Progenitor cell of endocrine pancreas (in vitro differentiated cells): ENCODE measurements around the gene KRTAP10-10. TPM values are rescaled to one million over a fixed set of nuclear protein-coding genes. Genes with fewer than 3 reads are reported as not detected.

Source experiments
- DNase-seq: peaks from one replicate; pipeline ENCODE4 v3.0.0; 2021; ENCODE audit warnings: low spot score; ENCODE audit not compliant: unreplicated experiment
- H3K27ac Mint-ChIP-seq: 2 replicates; pipeline ENCODE4 v1.8.0; 2021; ENCODE audit warnings: mild to moderate bottlenecking, moderate library complexity, mixed read lengths
- H3K27me3 Mint-ChIP-seq: 2 replicates; pipeline ENCODE4 v1.8.0; 2021; ENCODE audit warnings: mixed read lengths
- H3K36me3 Mint-ChIP-seq: 2 replicates; pipeline ENCODE4 v1.8.0; 2022; ENCODE audit warnings: mixed read lengths; ENCODE audit not compliant: insufficient read depth
- H3K4me1 Mint-ChIP-seq: 2 replicates; pipeline ENCODE4 v1.8.0; 2021; ENCODE audit warnings: low read depth, mixed read lengths
- H3K4me3 Mint-ChIP-seq: 2 replicates; pipeline ENCODE4 v1.8.0; 2021; ENCODE audit warnings: low read depth, mild to moderate bottlenecking, moderate library complexity, mixed read lengths
- H3K9me3 Mint-ChIP-seq: 2 replicates; pipeline ENCODE4 v1.8.0; 2021; ENCODE audit warnings: low read depth, mixed read lengths
- CTCF ChIP-seq: fragments of 200-600 bp; sonication (generic); IDR thresholded peaks from one replicate; pipeline ENCODE4 v1.5.0; 2021; ENCODE audit warnings: antibody characterized with exemption, mild to moderate bottlenecking; ENCODE audit not compliant: unreplicated experiment
- total RNA-seq: library from RNA; stranded (reverse); gene quantifications from 2 replicates; pipeline ENCODE4 v1.2.1, GENCODE V29; 2021

Gene KRTAP10-10
- total RNA-seq, 1 donor from 2014 or later, result not detected

- peaks cover 6% of the 10 kb centered on the region for H3K27me3 Mint-ChIP-seq
- peaks cover 3% of the 10 kb centered on the region for H3K36me3 Mint-ChIP-seq
- DNase-seq, result no peak
Measured at GRCh38 chr21:44649521-44650100, 12.5 kb downstream of the KRTAP10-10 start.

GRCh38 chr21:44650265-44650972, 13.3 kb downstream of the KRTAP10-10 start:
- no peaks in the 10 kb centered on the region for H3K36me3 Mint-ChIP-seq
- no peak for DNase-seq
- H3K4me3 Mint-ChIP-seq, result no peak overlapping the region
- no peak for TF ChIP-seq CTCF
- peaks cover 6% of the 10 kb centered on the region for H3K27me3 Mint-ChIP-seq
- no peaks in the 10 kb centered on the region for H3K9me3 Mint-ChIP-seq
- no peaks in the 10 kb centered on the region for H3K4me1 Mint-ChIP-seq
- no peak overlapping the region for H3K27ac Mint-ChIP-seq

More at GRCh38 chr21:44649521-44650100, 12.5 kb downstream of the KRTAP10-10 start:
- Mint-ChIP-seq H3K4me3 (no peak overlapping the region), H3K27ac (no peak overlapping the region), H3K4me1 (no peaks in the 10 kb centered on the region), H3K9me3 (peaks cover 5% of the 10 kb centered on the region)
- TF ChIP-seq CTCF, result no peak

GRCh38 chr21:44650973-44651675, 14.0 kb downstream of the KRTAP10-10 start:
- DNase-seq, result no peak
- H3K36me3 Mint-ChIP-seq, result no peaks in the 10 kb centered on the region

GRCh38 chr21:44653123-44653522, 16.0 kb downstream of the KRTAP10-10 start:
- Mint-ChIP-seq H3K27me3 (peaks cover 5% of the 10 kb centered on the region), H3K4me1 (no peaks in the 10 kb centered on the region), H3K27ac (no peak overlapping the region), H3K4me3 (no peak overlapping the region), H3K36me3 (no peaks in the 10 kb centered on the region), H3K9me3 (peaks cover 11% of the 10 kb centered on the region)
- no peak for DNase-seq
- TF ChIP-seq CTCF, result no peak

More at GRCh38 chr21:44650973-44651675, 14.0 kb downstream of the KRTAP10-10 start:
- peaks cover under 1% of the 10 kb centered on the region for H3K9me3 Mint-ChIP-seq
- H3K27ac Mint-ChIP-seq, result no peak overlapping the region
- H3K4me3 Mint-ChIP-seq, result no peak overlapping the region
- no peaks in the 10 kb centered on the region for H3K4me1 Mint-ChIP-seq
- TF ChIP-seq CTCF, result no peak
- H3K27me3 Mint-ChIP-seq, result peaks cover 6% of the 10 kb centered on the region

- TF ChIP-seq CTCF, result no peak
- no peak for DNase-seq
- peaks cover 5% of the 10 kb centered on the region for H3K27me3 Mint-ChIP-seq
Measured at GRCh38 chr21:44653656-44654575, 16.8 kb downstream of the KRTAP10-10 start.

More at GRCh38 chr21:44653656-44654575, 16.8 kb downstream of the KRTAP10-10 start:
- Mint-ChIP-seq H3K4me3 (no peak overlapping the region), H3K4me1 (no peaks in the 10 kb centered on the region), H3K27ac (no peak overlapping the region), H3K36me3 (no peaks in the 10 kb centered on the region), H3K9me3 (peaks cover 11% of the 10 kb centered on the region)
